A673 (cell line): ENCODE data around the gene GEMIN8.

Experiments used
- EZH2 ChIP-seq: fragments of 200-600 bp; sonication (generic); IDR thresholded peaks from 2 replicates; pipeline ENCODE4 v1.6.1; 2017; ENCODE audit warnings: borderline replicate concordance, low read depth, mild to moderate bottlenecking, mixed read lengths, antibody characterized with exemption, low read length; ENCODE audit not compliant: poor library complexity, severe bottlenecking
- TF ChIP-seq, protein P1 (sequence below): fragments of 300-800, 200-600 bp; sonication (generic); conservative IDR thresholded peaks from 2 replicates; pipeline ENCODE4 v1.5.1; 2017; ENCODE audit warnings: low read depth, mild to moderate bottlenecking, antibody characterized with exemption, low read length, moderate library complexity, mixed read lengths

DNA sequence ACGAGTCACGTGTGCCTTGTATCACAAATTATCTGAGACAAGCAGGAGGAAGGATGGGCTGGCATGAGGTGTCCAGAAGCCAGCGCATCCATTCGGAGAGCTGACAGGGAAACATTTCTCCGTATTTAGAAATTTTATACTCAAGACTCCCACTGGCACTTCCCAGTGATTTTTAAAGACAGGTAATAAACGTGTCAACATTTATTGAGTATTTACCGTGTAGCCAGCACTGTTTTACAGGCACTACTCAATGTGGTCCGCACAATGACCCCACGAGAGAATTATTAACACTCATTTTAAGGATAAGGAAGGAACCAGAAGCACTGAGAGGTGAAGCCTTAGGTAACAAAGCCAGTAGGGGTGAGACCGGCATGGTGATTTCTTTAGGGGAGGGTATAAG, 23.2 kb downstream of the GEMIN8 start:
- TF ChIP-seq, protein P1, sequence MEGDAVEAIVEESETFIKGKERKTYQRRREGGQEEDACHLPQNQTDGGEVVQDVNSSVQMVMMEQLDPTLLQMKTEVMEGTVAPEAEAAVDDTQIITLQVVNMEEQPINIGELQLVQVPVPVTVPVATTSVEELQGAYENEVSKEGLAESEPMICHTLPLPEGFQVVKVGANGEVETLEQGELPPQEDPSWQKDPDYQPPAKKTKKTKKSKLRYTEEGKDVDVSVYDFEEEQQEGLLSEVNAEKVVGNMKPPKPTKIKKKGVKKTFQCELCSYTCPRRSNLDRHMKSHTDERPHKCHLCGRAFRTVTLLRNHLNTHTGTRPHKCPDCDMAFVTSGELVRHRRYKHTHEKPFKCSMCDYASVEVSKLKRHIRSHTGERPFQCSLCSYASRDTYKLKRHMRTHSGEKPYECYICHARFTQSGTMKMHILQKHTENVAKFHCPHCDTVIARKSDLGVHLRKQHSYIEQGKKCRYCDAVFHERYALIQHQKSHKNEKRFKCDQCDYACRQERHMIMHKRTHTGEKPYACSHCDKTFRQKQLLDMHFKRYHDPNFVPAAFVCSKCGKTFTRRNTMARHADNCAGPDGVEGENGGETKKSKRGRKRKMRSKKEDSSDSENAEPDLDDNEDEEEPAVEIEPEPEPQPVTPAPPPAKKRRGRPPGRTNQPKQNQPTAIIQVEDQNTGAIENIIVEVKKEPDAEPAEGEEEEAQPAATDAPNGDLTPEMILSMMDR, result no peak
- TF ChIP-seq EZH2, result no peak
